ENCODE data around the gene CPSF3. TPM values are rescaled to one million over a fixed set of nuclear protein-coding genes. Genes with fewer than 3 reads are reported as not detected.

Gene CPSF3
- polyA plus RNA-seq, 2 of the 4 experiments (the other 2 are of a cell fraction): 63.4 to 77.2 TPM

- H3K9me3 ChIP-seq: no peaks in the 10 kb centered on the region
- TF ChIP-seq HEYL (CRISPR knock-in tag; IDR thresholded peaks at IDR 0.05) (no peak), JUNB (IDR thresholded peaks at IDR 0.05) (peak; percentile 26; the same call in 1 of the 2 replicates), POLR2AphosphoS2 (conservative IDR thresholded peaks at IDR 0.05; ENCODE audit: low read length) (no peak), MAZ (IDR thresholded peaks at IDR 0.05; ENCODE audit: borderline replicate concordance, low read depth, low read length) (no peak), FOSL2 (IDR thresholded peaks at IDR 0.05) (peak; percentile 76), FOSL2 (CRISPR knock-in tag; IDR thresholded peaks at IDR 0.05) (peak; percentile 85), ATOH8 (CRISPR knock-in tag; IDR thresholded peaks at IDR 0.05; ENCODE audit: low read depth) (no peak), BHLHE40 (IDR thresholded peaks at IDR 0.05; ENCODE audit: low read depth, low read length) (no peak), KDM5A (IDR thresholded peaks at IDR 0.05) (no peak), JUN (IDR thresholded peaks at IDR 0.05) (peak in 1 of 2 experiments; percentile 31; a peak in 1 of 5 replicates), MAFK (IDR thresholded peaks at IDR 0.05; ENCODE audit: partially characterized antibody) (no peak), MAX (IDR thresholded peaks at IDR 0.05) (peak; percentile 52), TP53 (CRISPR knock-in tag; IDR thresholded peaks at IDR 0.05) (no peak)
- peaks cover 55% of the 10 kb centered on the region for H3K4me1 ChIP-seq
- 47% methylated on average over 30 of the region's 30 CpGs for WGBS (ENCODE audit: missing lambda C conversion rate)
- ChIA-PET POLR2A (interaction anchor here (0.6 kb wide), 1 partner anchor 9 kb away, joined by 3 read pairs; no protein-coding TSS in a partner anchor), CTCF (interaction anchor here (1.0 to 3.5 kb wide), 5 partner anchors 8 to 236 kb away, joined by 3 to 25 read pairs (median 4); no protein-coding TSS in a partner anchor)
- peak; percentile 61 to 82 for DNase-seq (ENCODE audit: low read depth in 1 of 2, low spot score in 1 of 2)
- ATAC-seq: peak; percentile 67 to 73
- H3K4me2 ChIP-seq: peak overlapping the region; percentile 68
- H3K27ac ChIP-seq: peak overlapping the region; percentile 92 to 96
- H3K4me3 ChIP-seq: no peak overlapping the region
- FAIRE-seq: no peak
Measured at GRCh38 chr2:9378433-9379390, 44.7 kb upstream of the CPSF3 start.

- Histone ChIP-seq H3K4me2 (no peak overlapping the region; the same call in 2 of the 3 replicates), H3K9me3 (no peaks in the 10 kb centered on the region), H3K27ac (peak overlapping the region; percentile 92 to 96), H3K4me1 (peaks cover 55% of the 10 kb centered on the region), H3K4me3 (no peak overlapping the region)
- TF ChIP-seq ZC3H11A (IDR thresholded peaks at IDR 0.05) (no peak), MAFK (IDR thresholded peaks at IDR 0.05; ENCODE audit: partially characterized antibody) (no peak)
- ATAC-seq: no peak
- ChIA-PET CTCF (interaction anchor here (1.0 to 3.5 kb wide), 2 partner anchors 9 to 174 kb away, joined by 3 to 25 read pairs; no protein-coding TSS in a partner anchor), POLR2A (no interaction called here)
- FAIRE-seq: no peak
- 92% methylated on average over 5 of the region's 5 CpGs for WGBS (ENCODE audit: missing lambda C conversion rate)
- no peak for DNase-seq (ENCODE audit: low read depth in 1 of 2, low spot score in 1 of 2)
Measured at GRCh38 chr2:9379391-9379755, 44.1 kb upstream of the CPSF3 start.

GRCh38 chr2:9380702-9381628, 42.5 kb upstream of the CPSF3 start:
- Histone ChIP-seq H3K4me3 (peak overlapping the region; percentile 20), H3K4me1 (peaks cover 68% of the 10 kb centered on the region), H3K9me3 (no peaks in the 10 kb centered on the region), H3K4me2 (peak overlapping the region; percentile 88), H3K27ac (peak overlapping the region; percentile 92 to 96)
- peak; percentile 81 to 87 for ATAC-seq
- ChIA-PET POLR2A (interaction anchor here (0.5 to 1.2 kb wide), 6 partner anchors 42 to 241 kb away, joined by 3 to 12 read pairs (median 3); partner anchors contain the start of genes CPSF3 and ITGB1BP1), CTCF (interaction anchor here (0.8 to 3.5 kb wide), 12 partner anchors 10 to 240 kb away, joined by 3 to 25 read pairs (median 4); partner anchors contain the start of genes CPSF3 and ITGB1BP1)
- peak; percentile 99 for FAIRE-seq
- whole genome bisulfite sequencing (ENCODE audit: missing lambda C conversion rate): 22% methylated on average over 15 of the region's 18 CpGs
- DNase-seq (ENCODE audit: low read depth in 1 of 2, low spot score in 1 of 2): peak; percentile 79 to 91
- TF ChIP-seq FOXS1 (CRISPR knock-in tag; IDR thresholded peaks at IDR 0.05): no peak
- TF ChIP-seq POLR2A (IDR thresholded peaks at IDR 0.05; ENCODE audit: low read length): no peak; the same call in 1 of the 2 replicates
- no peak for TF ChIP-seq CBX2 (IDR thresholded peaks at IDR 0.05; ENCODE audit: borderline replicate concordance, low read depth)
- no peak for TF ChIP-seq HES2 (IDR thresholded peaks at IDR 0.05)
- TF ChIP-seq ZFP36 (IDR thresholded peaks at IDR 0.05; ENCODE audit: borderline replicate concordance, partially characterized antibody): no peak
- TF ChIP-seq SMC3 (IDR thresholded peaks at IDR 0.05): no peak; the same call in 2 of the 3 replicates
- TF ChIP-seq EHF (CRISPR knock-in tag; IDR thresholded peaks at IDR 0.05): no peak
- no peak for TF ChIP-seq CBX8 (IDR thresholded peaks at IDR 0.05)
- TF ChIP-seq PBX3 (IDR thresholded peaks at IDR 0.05): no peak
- TF ChIP-seq RNF2 (IDR thresholded peaks at IDR 0.05; ENCODE audit: borderline replicate concordance, low read depth): no peak
- no peak for TF ChIP-seq ZNF302 (CRISPR knock-in tag; IDR thresholded peaks at IDR 0.05)
- TF ChIP-seq BHLHE40 (IDR thresholded peaks at IDR 0.05; ENCODE audit: low read depth, low read length): no peak
- no peak for TF ChIP-seq RCOR1 (IDR thresholded peaks at IDR 0.05; ENCODE audit: low read depth, low read length)
- TF ChIP-seq CHD2 (IDR thresholded peaks at IDR 0.05; ENCODE audit: low read length, partially characterized antibody): no peak
- TF ChIP-seq MAFK (IDR thresholded peaks at IDR 0.05; ENCODE audit: partially characterized antibody): no peak
- no peak for TF ChIP-seq RFX5 (IDR thresholded peaks at IDR 0.05)
- no peak for TF ChIP-seq MAZ (IDR thresholded peaks at IDR 0.05; ENCODE audit: borderline replicate concordance, low read depth, low read length)
- TF ChIP-seq HOXB13 (CRISPR knock-in tag; IDR thresholded peaks at IDR 0.05; ENCODE audit: low read depth): 0 out of 2 replicates have a peak, but pooled peaks have one; percentile 39
- no peak for TF ChIP-seq HOXA7 (CRISPR knock-in tag; IDR thresholded peaks at IDR 0.05)
- TF ChIP-seq JUN (IDR thresholded peaks at IDR 0.05): peak; percentile 82 to 90; a peak in 4 of 5 replicates

All from A549 (cell line).